ENCODE results near the gene JAK3.

DNA sequence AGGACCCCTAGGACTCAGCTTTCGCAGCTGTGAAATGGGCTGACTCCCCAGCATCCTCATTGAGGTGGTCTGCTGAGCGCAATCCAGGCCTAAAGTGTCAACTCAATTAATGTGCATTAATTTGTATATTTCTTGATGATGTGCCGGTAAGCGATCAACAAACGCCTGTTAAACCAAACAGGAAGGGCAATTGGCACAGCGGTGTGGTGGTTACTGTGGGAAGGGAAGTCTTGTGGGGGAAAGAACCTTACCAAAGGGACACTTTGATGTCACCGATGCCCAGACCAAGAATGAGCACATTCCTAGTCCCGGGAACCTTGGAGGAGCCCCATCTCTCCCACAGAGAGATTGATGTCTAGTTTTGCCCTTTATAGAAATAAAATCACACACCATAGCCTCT is 1.6 kb downstream of the JAK3 start:
- no peak for TF ChIP-seq POLR2AphosphoS5 (IDR thresholded peaks at IDR 0.05)
- TF ChIP-seq POLR2A (IDR thresholded peaks at IDR 0.05) = no peak
